Glomerular visceral epithelial cell (primary cell): ENCODE results near the gene RIMBP2.

Experiments used
- DNase-seq: peaks from one replicate; pipeline ENCODE4 v3.0.0-alpha.2; 2016; ENCODE audit errors: extremely low spot score

Gene RIMBP2

GRCh38 chr12:130571734-130572133 is 144.4 kb downstream of the RIMBP2 start:
- no peak for DNase-seq

- no peak for DNase-seq
Observed at GRCh38 chr12:130571089-130571488, 145.0 kb downstream of the RIMBP2 start.

DNA sequence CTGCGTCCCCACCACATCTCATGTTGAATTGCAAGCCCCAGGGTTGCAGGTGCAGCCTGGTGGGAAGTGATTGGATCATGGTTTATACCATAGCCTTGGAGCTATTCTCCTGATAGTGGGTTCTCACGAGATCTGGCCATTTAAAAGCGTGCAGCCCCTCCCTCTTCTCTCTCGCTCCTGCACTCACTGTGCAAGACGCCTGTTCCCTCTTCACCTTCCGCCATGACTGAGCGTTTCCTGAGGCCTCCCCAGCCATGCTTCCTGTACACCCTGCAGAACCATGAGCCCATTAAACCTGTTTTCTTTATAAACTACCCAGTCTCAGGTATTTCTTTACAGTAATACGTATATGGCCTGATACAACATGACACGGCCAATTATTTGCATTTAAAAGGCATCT is 146.6 kb downstream of the RIMBP2 start:
- no peak for DNase-seq

GRCh38 chr12:130568501-130568900 is 147.6 kb downstream of the RIMBP2 start:
- no peak for DNase-seq

GRCh38 chr12:130568041-130568440 is 148.1 kb downstream of the RIMBP2 start:
- DNase-seq: no peak

DNA sequence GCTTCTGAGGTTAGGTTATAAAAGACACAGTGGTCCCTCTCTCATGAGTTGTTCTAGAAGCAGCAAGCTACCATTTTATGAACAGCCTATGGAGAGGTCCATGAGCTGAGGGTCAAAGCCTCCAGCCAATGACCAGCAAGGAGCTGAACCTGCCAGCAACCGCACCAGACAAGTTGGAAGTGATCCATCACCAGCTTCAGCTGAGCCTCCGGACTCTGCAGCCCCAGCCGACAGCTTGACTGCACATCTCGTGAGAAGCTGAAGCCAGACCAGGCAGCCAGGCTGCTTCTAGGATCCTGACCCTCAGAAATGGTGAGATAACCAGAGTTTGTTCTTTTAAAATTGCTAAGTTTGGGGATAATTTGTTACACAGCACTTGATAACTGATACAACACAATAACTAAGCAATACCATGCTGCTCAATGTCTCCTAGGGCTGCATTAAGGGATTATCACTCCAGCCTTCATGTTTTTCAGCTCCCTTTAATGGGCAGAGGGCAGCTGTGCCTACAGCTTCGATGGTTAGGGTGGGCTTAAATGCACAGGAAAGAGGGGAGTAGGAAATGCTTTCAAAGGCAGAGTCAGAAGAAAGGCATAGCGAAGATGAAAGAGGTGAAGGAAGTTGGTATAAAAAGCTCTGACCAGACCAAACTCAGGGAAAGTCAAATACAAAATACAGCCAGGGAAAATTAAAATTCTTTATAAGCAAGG is 149.5 kb downstream of the RIMBP2 start:
- DNase-seq: no peak

GRCh38 chr12:130565189-130565588 is 150.9 kb downstream of the RIMBP2 start:
- no peak for DNase-seq

- DNase-seq: no peak
Observed at GRCh38 chr12:130563323-130563722, 152.8 kb downstream of the RIMBP2 start.

- no peak for DNase-seq
Observed at GRCh38 chr12:130562716-130563115, 153.4 kb downstream of the RIMBP2 start.

- DNase-seq: no peak
Observed at GRCh38 chr12:130560321-130560720, 155.8 kb downstream of the RIMBP2 start.

DNA sequence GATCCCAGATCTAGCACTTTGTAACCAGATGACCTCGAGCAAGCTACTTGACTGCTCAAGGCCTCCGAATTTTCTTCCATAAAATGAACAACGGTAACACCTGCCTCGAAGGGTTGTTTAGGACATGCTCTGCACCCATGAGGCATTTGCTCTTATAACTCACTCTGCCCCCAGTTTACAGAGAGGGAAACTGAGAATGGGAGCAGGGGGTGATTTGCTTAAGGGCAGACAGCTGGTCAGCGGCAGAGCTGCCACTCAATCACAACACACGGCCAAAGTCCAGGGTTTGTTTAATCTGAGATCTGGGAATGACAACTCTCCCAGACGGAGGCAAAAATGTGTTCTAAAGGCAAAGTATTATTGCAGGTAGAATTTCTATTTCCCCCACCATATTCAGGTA is 156.3 kb downstream of the RIMBP2 start:
- DNase-seq: no peak

- no peak for DNase-seq
Observed at GRCh38 chr12:130557886-130558765, 158.0 kb downstream of the RIMBP2 start.

DNA sequence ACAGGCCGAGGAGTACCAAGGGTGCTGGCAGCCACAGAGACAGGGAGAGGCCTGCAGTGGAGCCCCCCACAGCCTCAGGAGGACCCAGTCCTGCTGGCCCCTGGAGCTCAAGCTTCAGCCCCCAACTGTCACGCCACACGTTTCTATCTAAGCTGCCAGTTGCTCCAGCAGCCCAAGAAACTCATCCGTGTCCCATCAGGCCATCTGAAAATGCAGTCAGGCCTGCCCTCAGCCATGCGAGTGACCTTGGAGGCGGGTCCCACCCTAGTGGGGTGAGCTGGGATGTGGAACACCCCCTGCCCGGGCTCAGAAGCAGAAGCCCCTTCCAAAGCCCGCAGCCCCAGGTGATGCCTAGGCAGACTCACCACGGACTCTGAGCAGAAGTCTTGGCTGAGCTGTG is 158.9 kb downstream of the RIMBP2 start:
- DNase-seq: no peak

GRCh38 chr12:130556486-130557055 is 159.5 kb downstream of the RIMBP2 start:
- no peak for DNase-seq

GRCh38 chr12:130555628-130556485 is 160.2 kb downstream of the RIMBP2 start:
- DNase-seq: no peak

DNA sequence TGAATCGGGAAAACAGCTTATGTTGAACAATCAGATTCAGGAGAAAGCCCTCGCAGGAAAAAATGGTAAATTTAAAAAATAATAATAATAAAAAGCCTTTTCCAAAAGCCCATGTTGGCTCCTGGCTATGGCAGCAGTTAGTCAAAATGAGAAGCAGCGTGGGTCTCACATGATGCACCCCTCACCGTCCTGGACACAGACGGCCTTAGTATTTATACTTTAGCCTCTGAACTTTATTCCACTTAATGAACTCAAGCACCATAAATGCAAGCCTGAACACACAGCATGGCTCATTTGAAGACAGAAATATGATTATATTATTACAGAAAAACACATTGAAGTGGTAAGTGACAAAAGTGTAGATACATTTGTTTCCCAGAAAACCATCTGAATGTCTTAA is 160.9 kb downstream of the RIMBP2 start:
- DNase-seq: no peak

DNA sequence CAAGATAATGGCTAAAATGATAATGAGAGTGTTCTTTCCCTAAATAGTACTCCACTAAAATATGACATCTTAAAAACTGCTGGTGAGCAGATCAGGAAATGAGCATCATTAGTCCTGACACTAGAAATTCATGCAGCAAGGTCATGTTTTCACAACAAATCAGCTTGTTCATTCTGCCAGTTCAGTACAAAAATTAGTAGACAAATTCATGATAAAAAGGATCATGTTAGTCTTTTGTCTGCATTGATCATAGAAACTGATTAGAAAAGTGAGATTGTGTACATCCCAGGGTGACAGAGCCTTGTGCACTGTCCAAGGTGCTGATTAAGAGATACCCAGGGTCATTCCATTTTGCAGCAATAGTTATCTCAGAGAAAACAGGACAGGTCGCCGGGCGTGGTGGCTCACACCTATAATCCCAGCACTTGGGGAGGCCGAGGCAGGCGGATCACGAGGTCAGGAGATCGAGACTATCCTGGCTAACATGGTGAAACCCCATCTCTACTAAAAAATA is 163.6 kb downstream of the RIMBP2 start:
- DNase-seq: no peak

GRCh38 chr12:130549361-130549760 is 166.7 kb downstream of the RIMBP2 start:
- no peak for DNase-seq

GRCh38 chr12:130547480-130548155 is 168.5 kb downstream of the RIMBP2 start:
- no peak for DNase-seq

DNA sequence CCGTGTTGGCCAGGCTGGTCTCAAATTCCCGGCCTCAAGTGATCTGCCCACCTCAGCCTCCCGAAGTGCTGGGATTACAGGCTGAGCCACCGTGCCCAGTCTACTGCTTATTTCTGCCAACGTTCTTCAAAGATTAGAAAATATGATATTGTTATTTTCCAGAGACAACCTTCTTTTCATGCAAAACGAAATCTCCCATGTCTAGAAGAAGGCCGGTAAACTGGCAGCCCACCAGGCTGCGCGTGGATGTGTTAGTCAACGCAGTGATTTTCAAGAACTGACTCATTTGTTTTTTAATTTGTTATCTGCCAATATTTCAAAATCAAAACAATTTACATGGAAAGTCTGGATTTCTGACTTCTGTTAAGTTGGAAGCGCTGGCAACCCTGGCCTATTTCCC is 169.6 kb downstream of the RIMBP2 start:
- no peak for DNase-seq

GRCh38 chr12:130545475-130545874 is 170.6 kb downstream of the RIMBP2 start:
- DNase-seq: no peak
